Ectodermal cell (in vitro differentiated cells): Measurements from ENCODE around the gene NTMT2. TPM values are rescaled to one million over a fixed set of nuclear protein-coding genes. Genes with fewer than 3 reads are reported as not detected.
"Not testable (repeated sequence)": the region's sequence is repeated elsewhere in the genome, so short reads cannot be mapped to it uniquely, and the experiment has no call there.

Experiments
- H3K27ac ChIP-seq: 2 replicates; pipeline ENCODE4 v1.7.0; 2013; ENCODE audit warnings: mild to moderate bottlenecking, low read depth, low read length; ENCODE audit not compliant: insufficient read depth, poor library complexity, severe bottlenecking
- H3K27me3 ChIP-seq: 2 replicates; pipeline ENCODE4 v1.7.0; 2013; ENCODE audit warnings: mild to moderate bottlenecking, low read length; ENCODE audit not compliant: insufficient read depth, control insufficient read depth, poor library complexity, severe bottlenecking
- H3K36me3 ChIP-seq: one replicate; pipeline ENCODE4 v1.7.0; 2013; ENCODE audit warnings: low read length; ENCODE audit not compliant: control insufficient read depth, insufficient read depth
- H3K4me1 ChIP-seq: one replicate; pipeline ENCODE4 v1.7.0; 2013; ENCODE audit warnings: low read length; ENCODE audit not compliant: control insufficient read depth, insufficient read depth
- H3K4me3 ChIP-seq: 2 replicates; pipeline ENCODE4 v1.7.0; 2013; ENCODE audit warnings: low read depth, low read length, control low read depth; ENCODE audit not compliant: insufficient read depth
- H3K9me3 ChIP-seq: 2 replicates; pipeline ENCODE4 v1.7.0; 2013; ENCODE audit warnings: mild to moderate bottlenecking, low read length, moderate library complexity; ENCODE audit not compliant: control insufficient read depth
- WGBS, 2 experiments: methylation state at CpG; one replicate each; pipeline ENCODE4 v1.1.7; 2013; ENCODE audit warnings: missing lambda C conversion rate in 2 of 2; 5-methylcytosine and 5-hydroxymethylcytosine counted together
- polyA plus RNA-seq, 4 experiments: library from polyadenylated mRNA; stranded (reverse); fragments of 50-300 nt; gene quantifications; one replicate each; pipeline ENCODE4 v1.2.3, GENCODE V29; 2013

The NTMT2 gene
- 2.0 TPM for polyA plus RNA-seq (2013, experiment 1 of 4)
- polyA plus RNA-seq (2013, experiment 2 of 4), result 2.2 TPM
- 1.5 TPM for polyA plus RNA-seq (2013, experiment 3 of 4)
- polyA plus RNA-seq (2013, experiment 4 of 4), result 2.4 TPM

DNA sequence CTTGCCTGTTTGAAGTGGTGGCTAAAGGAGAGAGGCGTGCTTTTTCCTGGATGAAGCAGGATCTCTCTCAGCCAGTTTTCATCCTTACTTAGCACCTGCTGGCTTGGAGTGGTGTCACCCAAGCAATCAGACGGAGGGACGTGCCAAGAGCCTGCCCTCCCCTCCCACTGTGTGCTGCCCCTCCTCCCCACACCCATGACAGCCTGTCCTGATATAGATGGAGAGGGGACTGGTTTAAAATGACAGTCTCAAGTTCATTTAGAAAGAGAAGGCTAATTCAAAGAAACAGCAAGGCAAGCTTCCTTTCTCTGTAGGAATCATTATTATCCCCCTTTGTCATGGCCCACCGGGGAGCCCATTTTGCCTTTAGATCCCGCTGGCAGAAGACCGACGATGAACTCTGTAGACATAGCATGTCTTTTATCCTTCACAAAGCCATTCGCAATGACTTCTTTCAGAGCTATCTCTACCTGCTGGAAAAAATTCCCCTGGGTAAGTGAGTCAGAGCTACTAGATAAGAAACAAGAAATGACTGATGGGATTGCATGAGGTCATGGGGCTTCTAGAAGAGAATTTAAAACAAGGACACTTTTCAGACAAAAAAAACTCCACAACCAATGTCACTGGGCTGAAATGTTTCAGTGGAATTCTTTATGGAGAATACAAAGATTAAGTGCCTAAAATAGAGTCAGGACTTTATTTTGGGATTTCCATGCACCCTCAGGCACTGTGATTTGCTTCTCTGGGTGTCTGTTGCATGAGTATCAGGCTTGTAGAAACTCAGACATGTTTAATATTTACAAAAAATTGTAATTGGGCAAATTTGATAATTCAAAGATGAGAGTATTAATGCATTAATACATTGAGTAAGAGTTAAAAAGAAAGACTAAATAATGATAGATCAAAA is at the start of gene NTMT2:
NTMT2 (plus strand) TSS at position 190 of the 907 bp plus-strand sequence; CDS start at position 339, 149 bp downstream.
- Histone ChIP-seq H3K4me3 (no peak within 1 kb of the TSS), H3K27me3 (peaks cover 43% of the 10 kb centered on the region), H3K9me3 (no peaks in the 10 kb centered on the region), H3K4me1 (peaks cover 7% of the 10 kb centered on the region), H3K36me3 (no peaks in the 10 kb centered on the region), H3K27ac (no peak within 1 kb of the TSS)
- WGBS, 2 experiments, result 2 to 4% methylated on average over 8 of the region's 8 CpGs

DNA sequence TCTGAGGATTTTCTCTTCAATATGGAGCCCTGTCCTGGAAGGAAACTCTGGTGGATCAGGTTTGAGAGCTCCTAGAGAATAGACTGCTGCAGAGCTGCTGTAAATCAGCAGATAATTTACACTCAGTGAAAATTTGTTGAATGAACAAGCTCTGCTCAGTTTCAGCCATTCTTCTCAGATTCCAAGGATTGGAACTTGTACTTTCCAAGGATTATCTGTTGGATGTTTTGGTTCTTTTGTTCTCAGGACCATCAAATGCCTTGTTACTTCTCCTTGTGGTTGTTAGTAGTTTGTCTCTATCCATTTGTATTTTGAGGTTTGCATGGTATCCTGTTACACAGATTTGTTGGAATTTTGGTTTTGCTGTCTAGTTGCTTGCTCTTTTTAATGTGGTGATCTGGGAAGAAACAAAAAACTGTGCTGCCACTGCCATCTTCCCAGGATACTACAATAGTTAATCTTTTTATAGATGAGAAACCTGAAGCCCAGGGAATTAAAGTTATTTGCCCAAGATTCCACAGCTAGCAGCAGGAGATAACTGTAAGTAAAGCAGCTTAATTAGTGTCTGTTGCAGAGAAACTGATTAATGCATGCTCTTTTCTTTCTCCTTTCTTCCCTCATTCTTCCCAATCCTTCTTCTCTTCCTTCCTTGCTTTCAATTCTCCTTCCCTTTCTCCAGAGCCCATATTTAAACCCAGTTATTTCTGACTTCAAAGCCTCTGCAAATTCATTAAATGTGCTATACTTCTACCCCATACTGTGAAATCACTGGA is 49.6 kb upstream of the NTMT2 start:
- Histone ChIP-seq H3K36me3 (no peaks in the 10 kb centered on the region), H3K4me1 (no peaks in the 10 kb centered on the region), H3K27ac (peak overlapping the region; percentile 18), H3K4me3 (no peak overlapping the region), H3K9me3 (no peaks in the 10 kb centered on the region), H3K27me3 (no peaks in the 10 kb centered on the region)

GRCh38 chr1:170096806-170097340 is 48.9 kb upstream of the NTMT2 start:
- Histone ChIP-seq H3K36me3 (no peaks in the 10 kb centered on the region), H3K27me3 (no peaks in the 10 kb centered on the region), H3K27ac (no peak overlapping the region), H3K9me3 (no peaks in the 10 kb centered on the region), H3K4me3 (no peak overlapping the region), H3K4me1 (no peaks in the 10 kb centered on the region)
- 75 to 91% methylated on average over 2 to 4 of the region's 4 CpGs for WGBS, 2 experiments

DNA sequence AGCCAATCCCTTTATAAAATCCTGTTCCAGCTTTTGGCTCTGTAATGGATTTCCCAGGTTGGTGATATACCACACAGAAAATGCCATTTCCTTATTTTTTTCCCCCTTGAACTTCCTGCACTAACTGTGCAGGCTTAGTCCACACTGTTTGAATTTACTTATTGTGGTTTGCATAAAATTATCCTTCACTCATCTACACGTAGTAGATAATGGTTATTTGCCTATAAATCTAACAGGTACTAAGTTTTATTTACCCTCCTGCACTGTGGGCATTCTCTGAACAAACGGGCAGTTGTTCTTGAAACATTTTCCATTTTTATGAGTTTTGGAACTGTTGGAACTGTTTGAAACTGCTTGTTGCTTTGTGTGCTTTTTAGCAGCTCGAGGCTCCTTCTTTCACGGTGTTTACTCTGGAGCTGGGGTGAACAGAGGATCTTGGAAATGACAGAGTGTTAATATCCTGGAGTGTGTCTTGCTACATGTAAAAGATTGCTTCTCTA is 48.3 kb upstream of the NTMT2 start:
- WGBS, 2 experiments, result 89 to 93% methylated on average over 4 of the region's 4 CpGs
- Histone ChIP-seq H3K27ac (no peak overlapping the region), H3K4me3 (no peak overlapping the region), H3K27me3 (no peaks in the 10 kb centered on the region), H3K4me1 (no peaks in the 10 kb centered on the region), H3K9me3 (no peaks in the 10 kb centered on the region), H3K36me3 (no peaks in the 10 kb centered on the region)

DNA sequence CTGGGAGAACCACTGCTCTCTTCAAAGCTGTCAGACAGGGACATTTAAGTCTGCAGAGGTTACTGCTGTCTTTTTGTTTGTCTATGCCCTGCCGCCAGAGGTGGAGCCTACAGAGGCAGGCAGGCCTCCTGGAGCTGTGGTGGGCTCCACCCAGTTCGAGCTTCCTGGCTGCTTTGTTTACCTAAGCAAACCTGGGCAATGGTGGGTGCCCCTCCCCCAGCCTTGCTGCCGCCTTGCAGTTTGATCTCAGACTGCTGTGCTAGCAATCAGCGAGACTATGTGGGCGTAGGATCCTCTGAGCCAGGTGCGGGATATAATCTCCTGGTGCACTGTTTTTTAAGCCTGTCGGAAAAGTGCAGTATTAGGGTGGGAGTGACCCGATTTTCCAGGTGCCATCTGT is 32.6 kb upstream of the NTMT2 start:
- not testable (repeated sequence) for H3K4me1 ChIP-seq, H3K27me3 ChIP-seq, H3K36me3 ChIP-seq, H3K9me3 ChIP-seq, H3K27ac ChIP-seq, H3K4me3 ChIP-seq
- WGBS, 2 experiments, result 90% methylated on average over 8 of the region's 8 CpGs

- 66 to 87% methylated on average over 1 to 2 of the region's 2 CpGs for WGBS, 2 experiments
- Histone ChIP-seq H3K27me3 (no peaks in the 10 kb centered on the region), H3K4me3 (no peak overlapping the region), H3K9me3 (no peaks in the 10 kb centered on the region), H3K27ac (no peak overlapping the region), H3K4me1 (no peaks in the 10 kb centered on the region), H3K36me3 (no peaks in the 10 kb centered on the region)
Observed at GRCh38 chr1:170114906-170115305, 30.9 kb upstream of the NTMT2 start.

GRCh38 chr1:170122366-170122765 is 23.4 kb upstream of the NTMT2 start:
- Histone ChIP-seq H3K9me3 (no peaks in the 10 kb centered on the region), H3K36me3 (no peaks in the 10 kb centered on the region), H3K4me3 (no peak overlapping the region), H3K27me3 (no peaks in the 10 kb centered on the region), H3K27ac (no peak overlapping the region), H3K4me1 (peaks cover 9% of the 10 kb centered on the region)
- WGBS, 2 experiments, result 90 to 99% methylated on average over 6 of the region's 6 CpGs

GRCh38 chr1:170125269-170125668 is 20.5 kb upstream of the NTMT2 start:
- no peaks in the 10 kb centered on the region for H3K27me3 ChIP-seq
- no peak overlapping the region for H3K27ac ChIP-seq
- peaks cover 9% of the 10 kb centered on the region for H3K4me1 ChIP-seq
- no peaks in the 10 kb centered on the region for H3K36me3 ChIP-seq
- no peak overlapping the region for H3K4me3 ChIP-seq
- no peaks in the 10 kb centered on the region for H3K9me3 ChIP-seq

DNA sequence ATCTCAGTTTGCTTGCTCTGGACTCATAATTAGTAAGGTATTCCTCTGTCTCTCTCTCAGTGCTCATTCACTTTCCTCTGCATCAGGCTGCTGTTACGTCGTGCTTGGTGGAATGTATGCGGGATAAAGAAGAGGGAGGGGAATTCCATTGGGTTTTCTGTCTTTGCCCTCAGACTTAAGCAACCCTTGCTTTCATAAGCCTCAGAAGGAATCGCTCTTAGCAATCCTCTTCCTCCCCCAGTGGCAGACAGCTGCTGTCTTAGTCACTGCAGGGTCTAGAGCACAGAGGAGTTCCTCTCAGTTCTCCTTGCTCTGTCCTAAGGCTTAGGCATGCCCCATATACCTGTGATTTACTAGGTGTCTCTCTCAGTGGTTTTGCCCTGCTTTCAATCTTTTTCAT is 19.1 kb upstream of the NTMT2 start:
- H3K36me3 ChIP-seq, result no peaks in the 10 kb centered on the region
- H3K4me3 ChIP-seq, result no peak overlapping the region
- H3K4me1 ChIP-seq, result peaks cover 13% of the 10 kb centered on the region
- H3K27ac ChIP-seq, result no peak overlapping the region
- no peaks in the 10 kb centered on the region for H3K9me3 ChIP-seq
- no peaks in the 10 kb centered on the region for H3K27me3 ChIP-seq
- 5 to 20% methylated on average over 1 to 4 of the region's 4 CpGs for WGBS, 2 experiments

DNA sequence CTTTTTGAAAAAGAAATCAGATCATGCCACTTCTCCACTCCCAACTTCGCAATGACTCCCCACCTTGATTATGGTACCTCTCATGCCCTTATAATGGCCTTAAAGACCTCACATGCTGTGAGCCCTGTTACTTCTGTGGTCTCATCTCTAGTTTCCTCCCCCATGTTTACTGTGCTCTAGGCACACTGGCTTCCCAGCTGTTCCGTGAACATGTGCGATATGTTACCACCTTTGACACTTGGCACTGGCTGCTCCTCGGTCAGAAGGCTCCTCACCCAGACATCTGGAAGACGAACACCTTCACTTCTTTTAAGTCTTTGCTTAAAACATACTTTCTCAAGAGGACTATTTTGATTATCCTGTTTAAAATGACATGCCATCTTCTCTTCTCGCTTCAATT is 14.3 kb upstream of the NTMT2 start:
- H3K27ac ChIP-seq, result no peak overlapping the region
- no peak overlapping the region for H3K4me3 ChIP-seq
- no peaks in the 10 kb centered on the region for H3K9me3 ChIP-seq
- no peaks in the 10 kb centered on the region for H3K36me3 ChIP-seq
- WGBS, 2 experiments, result 85 to 92% methylated on average over 6 of the region's 6 CpGs
- H3K4me1 ChIP-seq, result peaks cover 22% of the 10 kb centered on the region
- H3K27me3 ChIP-seq, result no peaks in the 10 kb centered on the region
